HepG2 (cell line): ENCODE measurements around the gene COL2A1. TPM values are rescaled to one million over a fixed set of nuclear protein-coding genes. Genes with fewer than 3 reads are reported as not detected.

ENCODE experiments used
- CBX5 ChIP-seq: sonication (generic); formaldehyde crosslinking; IDR thresholded peaks from 2 replicates; pipeline ENCODE4 v1.4.0; 2020; ENCODE audit warnings: missing genetic modification reagents, borderline replicate concordance
- CENPT ChIP-seq: sonication (generic); formaldehyde crosslinking; IDR thresholded peaks from 2 replicates; pipeline ENCODE4 v1.8.0; 2022; ENCODE audit warnings: low read depth, mild to moderate bottlenecking, moderate library complexity, missing genetic modification reagents
- GPN1 ChIP-seq: sonication (generic); formaldehyde crosslinking; IDR thresholded peaks from 2 replicates; pipeline ENCODE4 v1.5.1; 2020; ENCODE audit warnings: missing genetic modification reagents, borderline replicate concordance
- JUNB ChIP-seq: sonication (generic); formaldehyde crosslinking; IDR thresholded peaks from 2 replicates; pipeline ENCODE4 v1.8.0; 2022; ENCODE audit warnings: missing genetic modification reagents, mild to moderate bottlenecking, borderline replicate concordance
- KLF11 ChIP-seq: IDR thresholded peaks from 2 replicates; pipeline ENCODE4 v1.6.1; 2016; ENCODE audit warnings: missing compliant biosample characterization
- PCBP2 ChIP-seq: fragments of 200-400 bp; formaldehyde crosslinking; optimal IDR thresholded peaks from 2 replicates; pipeline ENCODE3; 2018; ENCODE audit warnings: low read length, low read depth; ENCODE audit not compliant: poor library complexity, severe bottlenecking
- PHF20 ChIP-seq: sonication (generic); formaldehyde crosslinking; IDR thresholded peaks from 2 replicates; pipeline ENCODE4 v1.5.0; 2020; ENCODE audit warnings: mild to moderate bottlenecking, missing genetic modification reagents
- PITX1 ChIP-seq: sonication (generic); formaldehyde crosslinking; IDR thresholded peaks from 2 replicates; pipeline ENCODE4 v1.5.1; 2020; ENCODE audit warnings: mild to moderate bottlenecking, missing genetic modification reagents
- SMARCC2 ChIP-seq: fragments of 450-650 bp; IDR thresholded peaks from 2 replicates; pipeline ENCODE4 v1.6.1; 2017; ENCODE audit warnings: antibody characterized with exemption, mild to moderate bottlenecking
- STAT5B ChIP-seq: sonication (generic); formaldehyde crosslinking; IDR thresholded peaks from 2 replicates; pipeline ENCODE4 v1.4.0; 2020; ENCODE audit warnings: missing genetic modification reagents
- TRIM24 ChIP-seq: sonication (generic); formaldehyde crosslinking; IDR thresholded peaks from 2 replicates; pipeline ENCODE4 v1.8.0; 2022; ENCODE audit warnings: mild to moderate bottlenecking, missing genetic modification reagents
- ZBTB8A ChIP-seq: sonication (generic); formaldehyde crosslinking; IDR thresholded peaks from 2 replicates; pipeline ENCODE4 v1.4.0; 2020; ENCODE audit warnings: mild to moderate bottlenecking, low read depth, missing genetic modification reagents, borderline replicate concordance
- ZNF124 ChIP-seq: sonication (generic); formaldehyde crosslinking; IDR thresholded peaks from 2 replicates; pipeline ENCODE4 v1.4.0; 2020; ENCODE audit warnings: missing genetic modification reagents
- ZNF44 ChIP-seq: sonication (generic); formaldehyde crosslinking; IDR thresholded peaks from 2 replicates; pipeline ENCODE4 v1.5.1; 2020; ENCODE audit warnings: mild to moderate bottlenecking, missing genetic modification reagents
- ZNF724P ChIP-seq: sonication (generic); formaldehyde crosslinking; IDR thresholded peaks from 2 replicates; pipeline ENCODE4 v1.8.0; 2022; ENCODE audit warnings: missing genetic modification reagents, borderline replicate concordance
- ZNF841 ChIP-seq: sonication (generic); formaldehyde crosslinking; IDR thresholded peaks from 2 replicates; pipeline ENCODE4 v1.8.1; 2023; ENCODE audit warnings: missing genetic modification reagents, borderline replicate concordance
- ZSCAN9 ChIP-seq: IDR thresholded peaks from 2 replicates; pipeline ENCODE4 v1.6.1; 2016; ENCODE audit warnings: borderline replicate concordance
- polyA plus RNA-seq, 8 experiments: library from polyadenylated mRNA; depleted of rRNA in 3 of 8; stranded (reverse) in 7 of 8; unstranded in 1 of 8; fragments of >200 nt; fragmentation: Illumina TruSeq in 4 of 8; extraction: Trizol in 4 of 8; gene quantifications; 2 replicates each; pipeline versions ENCODE4 v1.2.1 to v1.2.3, GENCODE V29; 2011 to 2016; ENCODE audit warnings: low read depth in 4 of 8, missing spikeins in 1 of 8, mixed read lengths in 1 of 8; ENCODE audit not compliant: insufficient read depth in 1 of 8
- total RNA-seq, 5 experiments: library from RNA; depleted of rRNA; stranded (reverse); fragments of >200 nt; fragmentation: Illumina TruSeq; extraction: Trizol; gene quantifications; 2 replicates each; pipeline ENCODE4 v1.2.3, GENCODE V29; 2016; ENCODE audit warnings: low read depth in 1 of 5
- TF ChIP-seq, protein P1 (sequence below): sonication (generic); formaldehyde crosslinking; IDR thresholded peaks from 2 replicates; pipeline ENCODE4 v1.4.0; 2020; ENCODE audit warnings: mild to moderate bottlenecking, low read depth, missing genetic modification reagents
- TF ChIP-seq, protein P2 (sequence below): IDR thresholded peaks from 2 replicates; pipeline ENCODE4 v1.6.1; 2016; ENCODE audit warnings: control low read depth
- TF ChIP-seq, protein P3 (sequence below): sonication (generic); formaldehyde crosslinking; IDR thresholded peaks from 2 replicates; pipeline ENCODE4 v1.4.0; 2020; ENCODE audit warnings: missing genetic modification reagents, mild to moderate bottlenecking, borderline replicate concordance
- TF ChIP-seq, protein P4 (sequence below): sonication (generic); formaldehyde crosslinking; IDR thresholded peaks from 2 replicates; pipeline ENCODE4 v1.4.0; 2020; ENCODE audit warnings: mild to moderate bottlenecking, missing genetic modification reagents, borderline replicate concordance

The COL2A1 gene
- total and polyA plus RNA-seq, 2 of the 13 experiments (the other 11 are each of a cell fraction or from before 2014, with no cell fraction given): 7.4 to 38.3 TPM

DNA sequence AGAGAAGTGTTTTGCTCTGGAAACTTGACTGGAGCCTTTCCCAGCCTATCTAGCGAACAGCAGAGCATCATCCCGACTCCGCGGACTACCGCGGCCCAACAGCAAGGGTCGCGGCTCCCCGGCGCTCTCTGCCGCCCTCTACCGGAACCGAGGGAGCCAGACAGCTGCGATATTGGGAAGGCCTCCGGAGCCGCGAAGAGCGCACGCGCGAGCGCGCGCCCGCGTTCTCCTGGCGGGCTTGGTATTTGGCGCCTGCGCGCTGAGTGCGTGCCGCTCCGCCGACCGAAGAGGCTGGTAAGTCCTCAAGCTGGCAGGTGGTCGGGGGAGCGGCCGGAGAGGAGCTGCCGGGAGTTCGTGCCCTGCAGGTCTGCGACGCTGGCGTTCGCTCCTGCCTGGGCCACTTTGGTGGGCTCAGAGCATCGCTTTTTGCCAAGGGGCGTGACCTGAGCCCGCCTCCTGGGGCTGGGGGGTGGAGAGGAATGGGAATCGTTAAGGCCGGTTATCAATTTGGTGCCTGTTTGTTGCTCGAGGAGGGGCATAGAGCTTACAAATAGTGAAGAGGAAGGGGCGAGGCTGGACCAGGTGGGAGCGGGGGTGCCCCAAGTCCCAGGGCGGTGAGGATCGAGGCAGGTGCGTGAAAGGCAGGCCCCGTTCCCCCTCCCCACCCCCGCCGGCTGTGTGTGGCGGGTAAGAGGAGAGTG lies 40.8 kb downstream of the COL2A1 start, which contains the start of gene TMEM106C (continued):
- TF ChIP-seq CBX5 (CRISPR knock-in tag): 0 out of 2 replicates have a peak, but pooled peaks have one; percentile 37
- TF ChIP-seq GPN1: no peak
- TF ChIP-seq, protein P1, sequence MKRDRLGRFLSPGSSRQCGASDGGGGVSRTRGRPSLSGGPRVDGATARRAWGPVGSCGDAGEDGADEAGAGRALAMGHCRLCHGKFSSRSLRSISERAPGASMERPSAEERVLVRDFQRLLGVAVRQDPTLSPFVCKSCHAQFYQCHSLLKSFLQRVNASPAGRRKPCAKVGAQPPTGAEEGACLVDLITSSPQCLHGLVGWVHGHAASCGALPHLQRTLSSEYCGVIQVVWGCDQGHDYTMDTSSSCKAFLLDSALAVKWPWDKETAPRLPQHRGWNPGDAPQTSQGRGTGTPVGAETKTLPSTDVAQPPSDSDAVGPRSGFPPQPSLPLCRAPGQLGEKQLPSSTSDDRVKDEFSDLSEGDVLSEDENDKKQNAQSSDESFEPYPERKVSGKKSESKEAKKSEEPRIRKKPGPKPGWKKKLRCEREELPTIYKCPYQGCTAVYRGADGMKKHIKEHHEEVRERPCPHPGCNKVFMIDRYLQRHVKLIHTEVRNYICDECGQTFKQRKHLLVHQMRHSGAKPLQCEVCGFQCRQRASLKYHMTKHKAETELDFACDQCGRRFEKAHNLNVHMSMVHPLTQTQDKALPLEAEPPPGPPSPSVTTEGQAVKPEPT (CRISPR knock-in tag): no peak
- TF ChIP-seq PITX1 (CRISPR knock-in tag): peak; percentile 64; the same call in 1 of the 2 replicates
- no peak for TF ChIP-seq JUNB
- peak; percentile 56; the same call in 1 of the 2 replicates for TF ChIP-seq ZNF724P (CRISPR knock-in tag)
- TF ChIP-seq PCBP2: no peak
- no peak for TF ChIP-seq ZNF841
- TF ChIP-seq, protein P2, sequence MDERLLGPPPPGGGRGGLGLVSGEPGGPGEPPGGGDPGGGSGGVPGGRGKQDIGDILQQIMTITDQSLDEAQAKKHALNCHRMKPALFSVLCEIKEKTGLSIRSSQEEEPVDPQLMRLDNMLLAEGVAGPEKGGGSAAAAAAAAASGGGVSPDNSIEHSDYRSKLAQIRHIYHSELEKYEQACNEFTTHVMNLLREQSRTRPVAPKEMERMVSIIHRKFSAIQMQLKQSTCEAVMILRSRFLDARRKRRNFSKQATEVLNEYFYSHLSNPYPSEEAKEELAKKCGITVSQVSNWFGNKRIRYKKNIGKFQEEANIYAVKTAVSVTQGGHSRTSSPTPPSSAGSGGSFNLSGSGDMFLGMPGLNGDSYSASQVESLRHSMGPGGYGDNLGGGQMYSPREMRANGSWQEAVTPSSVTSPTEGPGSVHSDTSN (CRISPR knock-in tag): no peak
- TF ChIP-seq CENPT (CRISPR knock-in tag): no peak; the same call in 1 of the 2 replicates
- TF ChIP-seq PHF20 (CRISPR knock-in tag): 0 out of 2 replicates have a peak, but pooled peaks have one; percentile 38
- TF ChIP-seq ZSCAN9 (CRISPR knock-in tag): 0 out of 2 replicates have a peak, but pooled peaks have one; percentile 45
- TF ChIP-seq SMARCC2: no peak
- peak; percentile 70; the same call in 1 of the 2 replicates for TF ChIP-seq ZNF44 (CRISPR knock-in tag)
- no peak for TF ChIP-seq STAT5B (CRISPR knock-in tag)
- TF ChIP-seq ZNF124 (CRISPR knock-in tag): 0 out of 2 replicates have a peak, but pooled peaks have one; percentile 36
- TF ChIP-seq KLF11 (CRISPR knock-in tag): 0 out of 2 replicates have a peak, but pooled peaks have one; percentile 55
- TF ChIP-seq, protein P3, sequence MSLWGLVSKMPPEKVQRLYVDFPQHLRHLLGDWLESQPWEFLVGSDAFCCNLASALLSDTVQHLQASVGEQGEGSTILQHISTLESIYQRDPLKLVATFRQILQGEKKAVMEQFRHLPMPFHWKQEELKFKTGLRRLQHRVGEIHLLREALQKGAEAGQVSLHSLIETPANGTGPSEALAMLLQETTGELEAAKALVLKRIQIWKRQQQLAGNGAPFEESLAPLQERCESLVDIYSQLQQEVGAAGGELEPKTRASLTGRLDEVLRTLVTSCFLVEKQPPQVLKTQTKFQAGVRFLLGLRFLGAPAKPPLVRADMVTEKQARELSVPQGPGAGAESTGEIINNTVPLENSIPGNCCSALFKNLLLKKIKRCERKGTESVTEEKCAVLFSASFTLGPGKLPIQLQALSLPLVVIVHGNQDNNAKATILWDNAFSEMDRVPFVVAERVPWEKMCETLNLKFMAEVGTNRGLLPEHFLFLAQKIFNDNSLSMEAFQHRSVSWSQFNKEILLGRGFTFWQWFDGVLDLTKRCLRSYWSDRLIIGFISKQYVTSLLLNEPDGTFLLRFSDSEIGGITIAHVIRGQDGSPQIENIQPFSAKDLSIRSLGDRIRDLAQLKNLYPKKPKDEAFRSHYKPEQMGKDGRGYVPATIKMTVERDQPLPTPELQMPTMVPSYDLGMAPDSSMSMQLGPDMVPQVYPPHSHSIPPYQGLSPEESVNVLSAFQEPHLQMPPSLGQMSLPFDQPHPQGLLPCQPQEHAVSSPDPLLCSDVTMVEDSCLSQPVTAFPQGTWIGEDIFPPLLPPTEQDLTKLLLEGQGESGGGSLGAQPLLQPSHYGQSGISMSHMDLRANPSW: peak; percentile 72; the same call in 1 of the 2 replicates
- TF ChIP-seq TRIM24 (CRISPR knock-in tag): no peak
- no peak for TF ChIP-seq ZBTB8A (CRISPR knock-in tag)
- TF ChIP-seq, protein P4, sequence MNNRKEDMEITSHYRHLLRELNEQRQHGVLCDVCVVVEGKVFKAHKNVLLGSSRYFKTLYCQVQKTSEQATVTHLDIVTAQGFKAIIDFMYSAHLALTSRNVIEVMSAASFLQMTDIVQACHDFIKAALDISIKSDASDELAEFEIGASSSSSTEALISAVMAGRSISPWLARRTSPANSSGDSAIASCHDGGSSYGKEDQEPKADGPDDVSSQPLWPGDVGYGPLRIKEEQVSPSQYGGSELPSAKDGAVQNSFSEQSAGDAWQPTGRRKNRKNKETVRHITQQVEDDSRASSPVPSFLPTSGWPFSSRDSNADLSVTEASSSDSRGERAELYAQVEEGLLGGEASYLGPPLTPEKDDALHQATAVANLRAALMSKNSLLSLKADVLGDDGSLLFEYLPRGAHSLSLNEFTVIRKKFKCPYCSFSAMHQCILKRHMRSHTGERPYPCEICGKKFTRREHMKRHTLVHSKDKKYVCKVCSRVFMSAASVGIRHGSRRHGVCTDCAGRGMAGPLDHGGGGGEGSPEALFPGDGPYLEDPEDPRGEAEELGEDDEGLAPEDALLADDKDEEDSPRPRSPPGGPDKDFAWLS: no peak
